ENCODE data around the gene ACOT7.
"Not testable (repeated sequence)": the region's sequence is repeated elsewhere in the genome, so short reads cannot be mapped to it uniquely, and the experiment has no call there.

Gene ACOT7, protein sequence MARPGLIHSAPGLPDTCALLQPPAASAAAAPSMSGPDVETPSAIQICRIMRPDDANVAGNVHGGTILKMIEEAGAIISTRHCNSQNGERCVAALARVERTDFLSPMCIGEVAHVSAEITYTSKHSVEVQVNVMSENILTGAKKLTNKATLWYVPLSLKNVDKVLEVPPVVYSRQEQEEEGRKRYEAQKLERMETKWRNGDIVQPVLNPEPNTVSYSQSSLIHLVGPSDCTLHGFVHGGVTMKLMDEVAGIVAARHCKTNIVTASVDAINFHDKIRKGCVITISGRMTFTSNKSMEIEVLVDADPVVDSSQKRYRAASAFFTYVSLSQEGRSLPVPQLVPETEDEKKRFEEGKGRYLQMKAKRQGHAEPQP

DNA sequence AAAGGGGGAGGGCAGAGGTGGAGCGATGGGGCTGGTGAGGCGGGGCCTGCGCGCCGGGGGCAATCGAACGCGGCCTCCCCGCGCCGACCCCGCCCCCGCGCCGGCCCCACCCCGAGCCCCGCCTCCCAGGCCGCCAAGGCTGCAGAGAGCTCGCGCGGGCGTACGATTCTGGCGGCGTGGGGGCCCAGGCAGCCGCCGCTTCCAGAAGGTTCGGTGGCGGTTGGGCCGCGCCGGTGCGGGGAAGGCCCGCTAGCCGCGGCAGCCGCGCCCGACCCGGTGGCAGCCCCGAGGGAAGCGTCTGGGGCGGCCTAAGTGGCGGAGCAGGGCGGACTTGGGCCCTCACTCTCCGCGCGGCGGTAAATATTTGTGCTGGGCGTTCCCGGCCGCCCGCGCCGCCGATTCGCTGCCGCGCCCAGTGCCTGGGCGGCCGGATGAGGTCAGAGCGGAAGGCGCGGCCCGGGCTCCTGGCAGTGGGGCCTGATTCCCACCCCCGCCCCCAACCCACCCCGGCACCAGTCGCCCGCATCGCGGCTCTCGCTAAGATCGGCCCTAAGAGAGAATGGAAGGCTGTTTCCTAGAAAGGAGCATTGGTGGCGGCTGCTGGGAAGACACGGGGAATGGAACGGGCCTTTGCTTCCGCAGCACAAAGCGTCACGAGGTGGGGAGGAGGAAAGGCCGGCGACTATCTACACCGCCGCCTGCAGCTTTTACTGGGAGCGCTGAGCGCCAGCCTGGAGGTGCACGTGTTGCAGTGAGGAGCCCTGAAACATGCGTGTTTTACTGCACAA is at the start of gene ACOT7:
Gene ACOT7 (minus strand): TSS at position 368 of the 788 bp plus-strand sequence. CDS start 368 bp downstream, outside the sequence.
- DNase-seq, result peak; percentile 95

DNA sequence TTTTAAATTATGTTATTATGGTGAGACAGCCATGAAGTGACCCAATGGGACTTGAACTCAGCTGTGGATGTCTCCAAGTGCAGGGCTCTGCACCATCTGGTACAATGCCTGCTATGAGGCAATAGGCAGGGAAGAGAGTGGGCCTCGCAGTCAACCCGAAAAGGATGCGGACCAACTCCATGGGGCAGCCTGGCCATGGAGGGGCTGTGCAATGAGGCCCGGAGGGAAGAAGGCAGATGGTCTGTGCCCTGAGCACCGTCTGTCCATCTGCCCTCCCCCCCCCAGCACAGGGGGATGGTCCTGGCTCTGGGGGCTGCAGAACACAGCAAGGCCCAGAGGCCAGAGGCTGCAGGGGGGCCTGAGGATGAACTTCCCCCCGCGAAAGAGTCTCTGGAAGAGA is 48.0 kb upstream of the ACOT7 start:
- no peak for DNase-seq

DNA sequence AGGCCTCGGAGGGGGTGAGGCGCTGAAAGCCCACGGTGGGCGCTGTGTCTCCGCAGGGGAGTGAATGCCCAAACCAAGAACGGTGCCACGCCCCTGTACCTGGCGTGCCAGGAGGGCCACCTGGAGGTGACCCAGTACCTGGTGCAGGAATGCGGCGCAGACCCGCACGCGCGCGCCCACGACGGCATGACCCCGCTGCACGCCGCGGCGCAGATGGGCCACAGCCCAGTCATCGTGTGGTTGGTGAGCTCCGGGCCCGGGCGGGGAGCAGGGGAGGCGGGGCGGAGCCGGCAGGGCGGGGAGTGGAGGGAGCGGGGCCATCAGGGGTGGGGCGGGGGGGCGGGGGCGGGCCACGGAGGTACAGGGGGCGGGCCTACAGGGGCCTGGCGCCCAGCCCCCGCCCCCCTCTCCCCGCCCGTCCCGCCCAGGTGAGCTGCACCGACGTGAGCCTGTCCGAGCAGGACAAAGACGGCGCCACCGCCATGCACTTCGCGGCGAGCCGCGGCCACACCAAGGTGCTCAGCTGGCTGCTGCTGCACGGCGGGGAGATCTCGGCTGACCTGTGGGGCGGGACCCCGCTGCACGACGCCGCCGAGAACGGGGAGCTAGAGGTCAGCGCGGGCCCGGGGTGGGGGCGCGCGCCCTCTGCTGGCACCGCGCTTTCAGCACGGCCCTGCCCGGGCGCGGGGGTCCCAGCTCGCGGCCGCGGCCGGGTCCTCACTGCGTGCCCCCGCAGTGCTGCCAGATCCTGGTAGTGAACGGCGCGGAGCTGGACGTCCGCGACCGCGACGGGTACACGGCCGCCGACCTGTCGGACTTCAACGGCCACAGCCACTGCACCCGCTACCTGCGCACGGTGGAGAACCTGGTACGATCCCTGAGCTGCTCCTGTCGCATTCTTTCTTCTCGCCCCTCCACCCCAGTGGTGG is 46.9 kb upstream of the ACOT7 start:
- no peak for DNase-seq

DNA sequence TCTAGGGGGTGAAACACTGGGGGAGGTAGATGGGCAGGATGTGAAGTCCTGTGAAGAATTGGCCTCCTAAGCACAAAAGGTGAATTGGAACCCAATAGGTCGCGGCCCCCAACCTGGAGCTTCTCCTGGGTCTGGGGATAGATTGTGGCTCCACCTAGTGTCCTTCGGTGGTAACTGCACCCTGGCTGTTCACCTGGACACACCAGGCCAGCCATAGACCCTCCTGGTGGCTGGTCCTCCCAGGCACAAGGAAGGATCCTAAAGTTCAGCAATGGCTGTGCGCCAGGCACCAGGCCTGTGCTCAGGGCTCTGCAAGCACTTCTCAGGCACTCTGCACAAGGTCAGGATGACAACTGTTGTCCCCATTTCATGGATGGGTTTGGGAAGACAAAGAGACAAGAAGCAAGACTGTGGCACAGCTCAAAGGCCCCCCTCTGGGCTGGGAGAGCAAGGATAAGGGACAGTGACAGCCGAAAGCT is 44.5 kb upstream of the ACOT7 start:
- DNase-seq, result peak; percentile 73

DNA sequence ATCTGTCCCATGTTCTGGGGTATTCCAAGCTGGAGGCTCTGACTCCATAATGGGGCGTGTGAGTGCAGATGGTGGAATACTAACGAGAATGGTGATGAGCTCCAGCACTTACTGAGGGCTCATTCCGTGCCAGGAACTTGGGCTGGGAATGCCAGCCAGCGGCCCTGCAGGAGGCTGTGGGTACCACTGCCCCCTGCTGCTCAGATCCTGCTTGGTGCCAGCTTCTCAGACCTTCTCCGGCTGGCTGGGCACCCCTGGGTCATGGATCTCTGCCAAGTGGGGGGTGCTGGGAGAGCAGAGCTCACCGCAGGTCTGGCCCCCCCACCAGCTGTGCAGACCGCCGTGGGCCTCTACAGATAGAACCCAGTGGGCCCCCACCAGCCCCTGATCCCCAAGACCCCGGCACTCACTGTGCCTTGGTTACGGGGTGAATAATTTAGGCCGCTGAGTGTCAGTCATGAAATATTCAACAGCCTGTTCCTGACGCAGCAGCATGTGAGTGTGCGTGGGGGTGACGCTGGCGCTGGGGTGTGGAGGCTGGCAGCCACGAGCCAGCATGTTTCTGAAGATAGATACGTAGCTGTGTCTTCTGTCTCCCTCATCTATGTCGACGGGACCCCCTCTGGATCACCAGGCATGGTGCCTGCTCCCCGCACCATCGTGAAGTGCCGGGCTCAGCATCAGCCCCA is 43.6 kb upstream of the ACOT7 start:
- not testable (repeated sequence) for DNase-seq

DNA sequence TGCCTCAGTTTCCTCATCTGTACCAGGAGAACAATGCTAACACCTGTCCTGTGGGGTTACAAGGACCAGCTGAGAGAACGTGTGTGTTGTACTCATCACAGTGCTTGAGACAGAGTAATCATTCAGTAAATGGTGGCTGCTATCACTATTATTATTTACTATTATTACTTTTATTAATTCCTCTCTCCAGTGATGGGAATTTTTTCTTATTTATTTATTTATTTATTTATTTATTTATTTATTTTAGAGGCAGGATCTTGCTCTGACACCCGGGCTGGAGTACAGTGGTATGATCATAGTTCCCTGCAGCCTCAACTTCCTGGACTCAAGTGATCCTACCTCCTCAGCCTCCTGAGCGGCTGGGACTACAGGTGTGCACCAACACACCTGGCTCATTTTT is 42.7 kb upstream of the ACOT7 start:
- DNase-seq, result not testable (repeated sequence)

DNA sequence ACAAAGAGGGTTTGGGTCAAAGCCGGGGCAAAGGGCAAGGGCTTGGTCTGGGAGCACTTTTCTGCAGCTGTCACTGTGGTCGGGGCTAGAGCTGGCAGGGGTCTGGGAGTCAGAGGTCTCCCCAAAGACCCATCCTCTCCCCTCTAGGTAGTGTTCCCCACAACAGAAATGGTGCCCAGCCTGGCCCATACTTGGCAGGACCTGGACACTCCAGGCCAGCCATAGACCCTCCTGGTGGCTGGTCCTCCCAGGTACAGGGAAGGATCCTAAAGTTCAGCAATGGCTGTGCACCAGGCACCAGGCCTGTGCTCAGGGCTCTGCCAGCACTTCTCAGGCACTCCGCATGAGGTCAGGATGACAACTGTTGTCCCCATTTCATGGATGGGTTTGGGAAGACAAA is 42.0 kb upstream of the ACOT7 start:
- DNase-seq, result no peak

DNA sequence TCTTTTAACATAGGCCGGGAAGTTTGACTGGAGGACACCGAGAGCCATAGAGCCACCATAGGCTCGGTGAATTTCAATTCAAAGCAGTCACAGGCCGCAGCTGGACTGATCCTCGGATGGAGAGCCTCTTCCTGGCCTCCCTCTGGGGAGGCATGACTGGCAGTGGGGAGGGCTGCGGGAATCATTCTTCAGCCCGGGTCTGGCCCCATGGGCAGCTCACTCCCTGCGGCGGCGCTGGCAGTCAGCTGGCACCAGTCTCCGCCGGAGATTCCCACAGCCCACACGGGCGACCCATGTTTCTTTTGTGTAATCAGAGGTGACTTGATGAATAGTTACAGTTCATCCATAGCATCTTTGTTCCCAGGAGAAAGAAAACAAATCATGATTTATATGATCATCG is 41.6 kb upstream of the ACOT7 start:
- no peak for DNase-seq

DNA sequence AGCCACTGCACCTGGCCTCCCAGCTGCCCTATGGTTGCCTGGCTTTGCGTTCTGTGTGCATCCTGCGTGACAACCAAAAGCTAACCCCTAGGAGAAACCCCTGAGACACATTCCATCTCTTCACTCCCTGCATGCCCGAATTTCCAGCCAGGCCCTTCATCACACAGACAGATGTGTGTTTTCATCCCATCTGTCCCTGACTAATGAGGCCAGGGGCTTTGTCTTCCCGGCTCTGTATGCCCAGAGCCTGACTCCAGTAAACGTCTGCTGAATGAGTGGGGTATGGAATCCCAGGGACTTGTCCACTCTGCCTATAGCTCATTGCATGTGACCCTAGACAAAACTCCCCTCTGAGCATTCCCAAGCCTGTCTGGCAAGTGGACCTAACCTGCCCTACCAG is 40.6 kb upstream of the ACOT7 start:
- DNase-seq, result no peak

DNA sequence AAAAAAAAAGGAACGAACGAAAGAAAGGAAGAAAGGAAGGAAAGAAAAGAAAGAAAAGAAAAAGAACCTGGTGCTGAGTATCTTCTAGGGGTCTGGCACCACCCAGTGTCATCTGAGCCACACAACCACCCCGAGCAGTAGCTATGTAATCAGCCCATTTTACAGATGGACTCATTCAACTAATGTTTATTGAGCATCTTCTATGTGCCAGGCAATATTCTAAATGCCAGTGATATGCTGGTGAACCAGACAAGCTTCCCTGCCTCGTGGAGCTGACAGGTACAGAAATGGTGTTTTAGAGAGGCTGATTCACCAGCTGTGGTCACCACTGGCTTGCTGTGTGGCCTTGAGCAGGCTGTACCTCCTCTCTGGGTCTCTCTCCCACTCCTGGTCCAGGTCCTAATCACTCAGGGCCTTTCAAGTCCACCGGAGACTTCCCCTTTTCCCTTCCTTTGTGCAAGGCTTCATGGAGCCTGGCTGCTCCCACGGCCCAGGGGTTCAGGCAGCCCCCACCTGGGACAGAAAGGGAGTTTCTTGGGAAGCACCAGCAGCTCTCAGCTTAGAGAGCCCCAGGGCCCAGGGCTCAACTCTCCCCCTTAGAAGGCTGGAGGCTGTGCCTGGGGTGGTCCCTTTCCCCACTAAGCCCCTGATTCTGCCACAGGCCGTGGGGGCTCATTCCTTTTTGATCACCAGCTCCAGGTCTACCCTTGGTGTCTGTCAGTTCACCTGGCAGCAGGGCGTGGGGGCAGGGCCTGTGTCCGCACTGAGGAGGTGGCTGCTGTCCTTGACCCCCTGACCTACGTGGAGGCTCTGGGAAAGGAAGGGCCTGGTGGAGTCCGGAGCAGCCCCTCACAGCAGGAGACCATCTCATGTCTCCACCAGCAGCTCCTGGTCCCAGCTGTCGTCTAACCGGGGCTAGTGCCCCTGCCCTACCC is 38.3 kb upstream of the ACOT7 start:
- DNase-seq, result not testable (repeated sequence)

DNA sequence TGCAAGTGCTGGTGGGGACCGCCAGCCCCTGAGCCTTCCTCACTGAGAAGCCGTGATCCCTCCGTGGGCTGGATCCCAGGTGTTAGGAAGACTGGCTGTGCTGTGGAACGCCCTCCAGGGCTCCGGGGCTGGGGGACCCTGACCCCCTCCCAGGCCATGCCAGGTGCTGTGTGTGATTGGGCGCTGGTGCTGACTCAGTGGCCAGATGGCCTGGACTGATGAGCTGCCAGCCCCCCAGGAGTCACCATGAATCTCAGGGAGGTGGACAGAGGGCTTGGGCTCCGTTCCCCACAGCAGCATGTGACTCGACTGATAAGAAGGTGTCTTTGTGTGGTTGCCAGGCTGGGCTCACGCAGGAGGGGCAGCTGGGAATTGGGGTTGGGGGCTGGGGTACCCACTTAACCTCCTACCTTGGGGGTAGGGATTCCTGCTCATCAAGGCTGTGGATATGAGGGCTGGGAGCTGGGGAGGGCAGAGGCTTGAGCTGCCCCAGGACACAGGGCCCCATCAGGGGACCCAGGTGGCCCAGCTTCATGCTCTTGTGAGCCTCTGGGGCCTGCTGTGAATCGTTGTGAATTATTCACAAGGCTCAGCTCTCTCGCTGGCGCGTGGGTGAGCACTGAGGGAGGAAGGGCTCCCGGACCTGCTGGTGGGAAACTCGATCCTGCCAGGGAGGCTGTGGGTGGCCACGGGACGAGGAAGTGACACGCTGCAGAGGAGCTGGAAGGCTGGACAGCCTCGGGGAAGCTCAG is 36.3 kb upstream of the ACOT7 start:
- not testable (repeated sequence) for DNase-seq

DNA sequence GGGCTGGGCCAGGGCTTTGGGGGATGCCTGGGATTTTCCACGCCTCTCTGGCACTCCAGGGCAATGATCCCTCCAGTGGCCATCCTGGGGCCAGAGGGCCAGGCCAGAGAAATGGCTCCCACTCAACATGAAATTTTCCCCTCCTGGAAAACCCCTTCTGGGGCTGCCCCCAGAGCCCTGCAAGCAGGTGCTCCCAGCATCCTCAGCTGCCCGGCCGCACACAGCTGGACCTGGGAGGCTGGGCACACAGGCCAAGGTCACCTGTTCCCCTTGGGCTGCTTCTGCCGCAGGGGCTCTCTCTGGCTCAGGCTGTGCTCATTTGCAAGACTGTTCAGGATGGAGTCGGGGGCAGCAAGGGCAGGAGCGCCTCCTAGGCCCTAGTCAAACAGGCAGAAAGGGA is 34.9 kb upstream of the ACOT7 start:
- not testable (repeated sequence) for DNase-seq

DNA sequence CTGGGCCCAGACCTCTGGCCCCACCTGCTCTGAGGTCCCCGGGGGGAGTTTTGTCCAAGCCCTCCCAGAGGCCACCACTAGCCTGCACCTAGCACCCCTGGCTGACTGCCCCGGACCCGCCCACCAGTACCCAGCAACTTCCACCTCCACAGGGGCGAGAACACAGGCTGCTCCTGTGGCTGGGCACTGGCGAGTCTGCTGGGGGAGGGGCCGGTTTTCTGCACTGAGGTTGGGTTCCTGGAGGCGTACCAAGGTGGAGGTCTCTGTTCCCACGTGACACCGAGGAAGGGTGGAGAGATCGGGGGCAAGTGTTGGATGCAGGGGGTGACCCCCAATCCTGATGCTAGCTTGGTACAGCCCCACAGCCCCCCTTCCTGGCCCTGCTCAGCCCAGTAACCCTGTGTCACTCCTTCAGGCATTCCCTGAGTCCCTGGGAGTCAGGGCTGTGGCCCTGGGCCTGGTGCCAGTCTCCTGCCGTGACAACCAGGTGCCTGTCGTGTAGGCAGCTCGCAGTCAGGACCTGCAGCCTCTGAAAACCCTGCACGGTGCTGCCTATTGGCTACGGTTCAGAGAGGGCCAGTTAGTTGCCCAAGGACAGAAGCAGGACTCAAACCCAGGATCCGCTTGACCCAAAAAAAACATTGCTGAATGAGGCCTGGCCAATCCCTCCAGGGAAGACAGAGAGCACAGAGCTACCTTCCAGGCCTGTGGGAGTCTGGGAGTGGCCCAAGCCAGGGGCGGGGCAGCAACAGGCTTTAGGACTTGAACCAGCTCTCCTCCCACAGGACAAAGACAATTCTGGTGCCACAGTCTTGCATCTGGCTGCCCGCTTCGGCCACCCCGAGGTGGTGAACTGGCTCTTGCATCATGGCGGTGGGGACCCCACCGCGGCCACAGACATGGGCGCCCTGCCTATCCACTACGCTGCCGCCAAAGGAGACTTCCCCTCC is 34.1 kb upstream of the ACOT7 start:
- DNase-seq, result no peak

DNA sequence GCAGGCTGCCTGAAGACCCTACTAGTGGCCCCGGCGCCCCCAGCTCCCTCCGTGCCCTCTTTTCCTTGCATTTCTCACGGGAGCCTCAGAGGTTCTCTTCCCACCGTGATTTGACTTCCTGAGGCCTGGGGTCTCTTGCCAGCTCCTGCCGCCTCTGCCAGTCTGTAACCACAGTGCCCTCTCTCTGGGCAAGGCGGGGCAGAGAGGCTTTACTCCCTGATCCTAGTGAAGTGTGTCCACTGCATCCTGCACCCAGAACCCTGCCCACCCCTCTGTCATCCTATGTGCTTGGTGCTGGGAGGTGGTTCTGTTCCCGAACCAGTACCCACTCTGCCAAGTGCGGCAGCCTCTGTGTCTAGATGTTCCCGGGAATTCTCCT is 33.4 kb upstream of the ACOT7 start:
- no peak for DNase-seq

DNA sequence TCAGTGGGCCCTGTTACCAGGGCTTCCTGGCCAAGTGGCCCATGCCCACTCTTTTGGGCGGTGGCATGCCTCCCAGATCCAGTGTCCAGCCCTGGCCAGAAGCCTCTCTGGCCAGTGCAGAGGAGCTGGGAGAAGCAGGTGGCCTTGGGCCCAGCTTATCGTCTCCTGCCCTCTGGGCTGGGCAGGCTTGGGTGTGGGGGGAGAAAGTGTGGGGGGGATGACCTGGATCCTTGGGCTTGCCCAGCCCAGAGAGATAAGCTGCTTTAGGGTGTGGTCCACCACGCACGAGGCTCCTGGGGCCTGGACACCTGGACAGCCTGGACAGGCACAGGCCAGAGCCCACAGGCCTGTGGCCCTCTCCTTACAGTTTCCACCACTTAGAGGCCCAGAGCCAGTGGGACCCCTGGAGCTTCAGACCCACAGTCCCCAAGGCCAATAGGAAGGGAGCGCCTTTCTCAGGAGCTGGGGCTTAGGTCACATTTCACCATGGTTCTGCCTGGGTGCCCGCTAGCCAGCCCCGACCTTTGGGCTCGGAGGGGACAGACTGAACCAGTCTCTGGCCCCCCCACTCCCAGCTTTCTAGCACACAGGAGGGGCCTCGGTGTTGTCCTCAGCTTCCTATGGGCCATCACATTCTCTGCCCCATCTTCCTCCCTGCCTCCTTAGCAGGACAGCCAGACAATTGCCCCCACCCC is 32.9 kb upstream of the ACOT7 start:
- no peak for DNase-seq

DNA sequence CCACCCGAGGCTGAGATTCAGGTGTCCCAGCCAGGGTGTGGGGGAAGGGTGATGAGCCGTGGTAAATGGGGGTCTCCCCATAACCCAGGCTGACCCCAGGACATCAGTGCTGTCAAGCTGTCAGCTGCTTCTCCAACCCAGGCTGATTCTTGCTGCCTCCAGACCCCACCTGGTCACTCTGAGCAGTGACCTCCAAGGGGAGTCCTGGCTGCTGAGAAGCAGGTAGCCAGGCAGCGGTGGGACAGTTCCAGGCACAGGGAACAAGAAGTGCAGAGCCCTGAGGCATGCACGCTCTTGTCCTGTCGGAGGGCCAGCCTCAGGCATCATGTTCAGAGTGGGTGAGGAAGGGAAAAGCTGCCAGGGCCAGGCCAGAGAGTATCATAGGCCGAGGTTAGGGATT is 32.1 kb upstream of the ACOT7 start:
- DNase-seq, result no peak

DNA sequence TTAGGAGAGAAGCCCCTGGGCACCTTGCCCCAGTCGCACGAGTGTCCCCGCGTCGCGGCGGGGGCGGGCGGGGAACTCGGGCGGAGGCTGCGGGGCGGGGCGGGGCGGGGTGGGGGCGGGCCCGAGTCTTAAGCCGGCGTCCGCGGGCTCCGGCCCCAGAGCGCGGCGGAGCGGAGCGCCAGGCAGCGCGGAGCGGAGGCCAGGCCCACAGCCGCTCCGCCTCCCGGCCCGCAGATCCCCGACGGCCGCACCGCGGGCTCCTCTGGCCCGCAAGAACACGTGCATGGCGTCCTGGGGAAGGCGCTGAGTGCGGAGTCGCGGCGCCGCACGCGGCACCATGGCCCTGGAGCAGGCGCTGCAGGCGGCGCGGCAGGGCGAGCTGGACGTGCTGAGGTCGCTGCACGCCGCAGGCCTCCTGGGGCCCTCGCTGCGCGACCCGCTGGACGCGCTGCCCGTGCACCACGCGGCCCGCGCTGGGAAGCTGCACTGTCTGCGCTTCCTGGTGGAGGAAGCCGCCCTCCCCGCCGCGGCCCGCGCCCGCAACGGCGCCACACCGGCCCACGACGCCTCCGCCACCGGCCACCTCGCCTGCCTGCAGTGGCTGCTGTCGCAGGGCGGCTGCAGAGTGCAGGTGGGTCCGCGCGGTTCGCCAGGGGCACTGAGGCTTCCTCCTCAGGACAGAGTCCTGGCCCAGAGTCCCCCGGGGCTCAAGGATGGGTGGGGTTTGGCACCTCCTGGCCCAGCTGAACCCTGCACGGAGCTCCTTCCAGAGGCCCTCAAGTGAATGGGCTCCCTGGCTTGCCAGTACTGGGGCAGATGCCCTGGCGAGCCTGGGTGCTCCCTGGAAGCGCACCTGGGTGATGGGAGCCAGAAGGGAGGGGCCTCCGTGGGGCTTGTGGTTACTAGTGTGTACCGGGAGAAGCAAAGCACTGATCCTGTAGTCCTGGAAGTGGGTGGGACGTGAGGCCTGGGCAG is 31.3 kb upstream of the ACOT7 start, which contains the start of gene ESPN:
Gene ESPN (plus strand): TSS at position 158 of the 975 bp plus-strand sequence. CDS start 180 bp downstream, at position 338.
- no peak for DNase-seq
